ENCODE measurements around the gene RBFOX2.

RBFOX2 gene

DNA sequence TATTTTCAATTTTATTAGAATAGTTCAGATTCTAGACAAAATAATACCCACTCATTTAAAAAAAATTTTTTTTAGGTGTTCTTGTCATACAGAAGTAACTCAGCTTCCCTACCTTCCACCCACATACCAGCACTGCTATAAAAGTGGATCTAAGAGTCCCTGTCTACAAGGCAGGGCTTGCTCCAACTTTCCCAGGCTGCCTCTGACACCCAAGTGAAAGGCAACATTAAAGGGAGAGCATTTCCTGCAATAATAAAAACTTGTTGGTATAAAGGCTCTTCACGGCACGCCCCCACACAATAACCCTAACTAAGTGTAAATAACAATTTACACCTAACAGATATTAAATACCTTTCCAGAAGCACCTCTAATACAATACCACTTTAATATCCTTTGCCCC lies 183.7 kb downstream of the RBFOX2 start:
- TF ChIP-seq, protein P1, sequence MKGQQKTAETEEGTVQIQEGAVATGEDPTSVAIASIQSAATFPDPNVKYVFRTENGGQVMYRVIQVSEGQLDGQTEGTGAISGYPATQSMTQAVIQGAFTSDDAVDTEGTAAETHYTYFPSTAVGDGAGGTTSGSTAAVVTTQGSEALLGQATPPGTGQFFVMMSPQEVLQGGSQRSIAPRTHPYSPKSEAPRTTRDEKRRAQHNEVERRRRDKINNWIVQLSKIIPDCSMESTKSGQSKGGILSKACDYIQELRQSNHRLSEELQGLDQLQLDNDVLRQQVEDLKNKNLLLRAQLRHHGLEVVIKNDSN (IDR thresholded peaks at IDR 0.05) = no peak
- TF ChIP-seq TAF1 (IDR thresholded peaks at IDR 0.05; ENCODE audit: low read depth) = no peak
- TF ChIP-seq FOXM1 (IDR thresholded peaks at IDR 0.05; ENCODE audit: borderline replicate concordance, low read depth) = no peak
- TF ChIP-seq TEAD4 (IDR thresholded peaks at IDR 0.05) = no peak
- no peak for TF ChIP-seq CREB1 (IDR thresholded peaks at IDR 0.05; ENCODE audit: low read depth)
- no peak for TF ChIP-seq RAD21 (IDR thresholded peaks at IDR 0.05; ENCODE audit: low read depth)
- TF ChIP-seq, protein P2, sequence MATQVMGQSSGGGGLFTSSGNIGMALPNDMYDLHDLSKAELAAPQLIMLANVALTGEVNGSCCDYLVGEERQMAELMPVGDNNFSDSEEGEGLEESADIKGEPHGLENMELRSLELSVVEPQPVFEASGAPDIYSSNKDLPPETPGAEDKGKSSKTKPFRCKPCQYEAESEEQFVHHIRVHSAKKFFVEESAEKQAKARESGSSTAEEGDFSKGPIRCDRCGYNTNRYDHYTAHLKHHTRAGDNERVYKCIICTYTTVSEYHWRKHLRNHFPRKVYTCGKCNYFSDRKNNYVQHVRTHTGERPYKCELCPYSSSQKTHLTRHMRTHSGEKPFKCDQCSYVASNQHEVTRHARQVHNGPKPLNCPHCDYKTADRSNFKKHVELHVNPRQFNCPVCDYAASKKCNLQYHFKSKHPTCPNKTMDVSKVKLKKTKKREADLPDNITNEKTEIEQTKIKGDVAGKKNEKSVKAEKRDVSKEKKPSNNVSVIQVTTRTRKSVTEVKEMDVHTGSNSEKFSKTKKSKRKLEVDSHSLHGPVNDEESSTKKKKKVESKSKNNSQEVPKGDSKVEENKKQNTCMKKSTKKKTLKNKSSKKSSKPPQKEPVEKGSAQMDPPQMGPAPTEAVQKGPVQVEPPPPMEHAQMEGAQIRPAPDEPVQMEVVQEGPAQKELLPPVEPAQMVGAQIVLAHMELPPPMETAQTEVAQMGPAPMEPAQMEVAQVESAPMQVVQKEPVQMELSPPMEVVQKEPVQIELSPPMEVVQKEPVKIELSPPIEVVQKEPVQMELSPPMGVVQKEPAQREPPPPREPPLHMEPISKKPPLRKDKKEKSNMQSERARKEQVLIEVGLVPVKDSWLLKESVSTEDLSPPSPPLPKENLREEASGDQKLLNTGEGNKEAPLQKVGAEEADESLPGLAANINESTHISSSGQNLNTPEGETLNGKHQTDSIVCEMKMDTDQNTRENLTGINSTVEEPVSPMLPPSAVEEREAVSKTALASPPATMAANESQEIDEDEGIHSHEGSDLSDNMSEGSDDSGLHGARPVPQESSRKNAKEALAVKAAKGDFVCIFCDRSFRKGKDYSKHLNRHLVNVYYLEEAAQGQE (IDR thresholded peaks at IDR 0.05; ENCODE audit: low read depth) = no peak
- TF ChIP-seq EGR1 (IDR thresholded peaks at IDR 0.05) = no peak
- no peak for TF ChIP-seq EP300 (IDR thresholded peaks at IDR 0.05; ENCODE audit: borderline replicate concordance)
- no peak for TF ChIP-seq CEBPB (IDR thresholded peaks at IDR 0.05)

- TF ChIP-seq RAD21 (IDR thresholded peaks at IDR 0.05; ENCODE audit: low read depth) (peak; percentile 44), YY1 (IDR thresholded peaks at IDR 0.05; ENCODE audit: low read depth) (no peak)
These were observed 185.7 kb downstream of the RBFOX2 start for GRCh38 chr22:35842954-35843353.

GRCh38 chr22:35842519-35842913 lies 186.1 kb downstream of the RBFOX2 start:
- TF ChIP-seq TCF12 (IDR thresholded peaks at IDR 0.05; ENCODE audit: low read depth) (no peak), TEAD4 (IDR thresholded peaks at IDR 0.05) (no peak)

- TF ChIP-seq EGR1 (IDR thresholded peaks at IDR 0.05) = no peak
These were observed 186.6 kb downstream of the RBFOX2 start for GRCh38 chr22:35841907-35842518.

DNA sequence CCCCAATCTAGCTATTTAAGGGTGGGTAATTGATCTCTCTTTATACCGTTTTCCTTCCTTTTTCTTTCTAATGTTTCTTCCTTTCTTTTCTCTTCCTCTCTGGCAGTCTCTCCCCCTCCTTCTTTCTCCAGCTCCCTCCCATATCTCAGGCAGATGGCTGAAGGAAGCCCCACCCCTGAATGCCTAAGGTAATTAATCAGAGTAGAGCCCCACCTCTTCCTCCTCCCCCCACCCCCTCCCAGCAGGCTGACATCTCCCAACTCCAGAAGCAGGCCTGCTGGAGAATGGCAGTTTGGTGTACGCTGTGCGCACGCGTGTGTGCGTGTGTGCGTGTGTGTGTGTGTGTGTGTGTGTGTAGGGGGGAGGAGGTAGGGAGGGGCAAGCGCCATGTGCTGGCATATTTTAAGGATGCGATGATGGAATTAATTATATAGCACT lies 188.3 kb downstream of the RBFOX2 start:
- TF ChIP-seq CEBPB (IDR thresholded peaks at IDR 0.05) (no peak), ZBTB7A (IDR thresholded peaks at IDR 0.05; ENCODE audit: low read depth) (no peak), YY1 (IDR thresholded peaks at IDR 0.05; ENCODE audit: low read depth) (peak; percentile 77), EGR1 (IDR thresholded peaks at IDR 0.05) (no peak), MAX (IDR thresholded peaks at IDR 0.05) (peak; percentile 90), NFIC (IDR thresholded peaks at IDR 0.05) (no peak), TAF1 (IDR thresholded peaks at IDR 0.05; ENCODE audit: low read depth) (0 out of 2 replicates have a peak, but pooled peaks have one; percentile 2), TCF12 (IDR thresholded peaks at IDR 0.05; ENCODE audit: low read depth) (no peak), RAD21 (IDR thresholded peaks at IDR 0.05; ENCODE audit: low read depth) (no peak; the same call in 1 of the 2 replicates), CREB1 (IDR thresholded peaks at IDR 0.05; ENCODE audit: low read depth) (no peak), TEAD4 (IDR thresholded peaks at IDR 0.05) (peak; percentile 65; the same call in 1 of the 2 replicates), EP300 (IDR thresholded peaks at IDR 0.05; ENCODE audit: borderline replicate concordance) (no peak), FOXM1 (IDR thresholded peaks at IDR 0.05; ENCODE audit: borderline replicate concordance, low read depth) (no peak)
- TF ChIP-seq, protein P2 (IDR thresholded peaks at IDR 0.05; ENCODE audit: low read depth) = no peak
- TF ChIP-seq, protein P1 (IDR thresholded peaks at IDR 0.05) = peak; percentile 25; the same call in 1 of the 2 replicates

GRCh38 chr22:35839841-35840301 lies 188.8 kb downstream of the RBFOX2 start:
- no peak for TF ChIP-seq EGR1 (IDR thresholded peaks at IDR 0.05)

DNA sequence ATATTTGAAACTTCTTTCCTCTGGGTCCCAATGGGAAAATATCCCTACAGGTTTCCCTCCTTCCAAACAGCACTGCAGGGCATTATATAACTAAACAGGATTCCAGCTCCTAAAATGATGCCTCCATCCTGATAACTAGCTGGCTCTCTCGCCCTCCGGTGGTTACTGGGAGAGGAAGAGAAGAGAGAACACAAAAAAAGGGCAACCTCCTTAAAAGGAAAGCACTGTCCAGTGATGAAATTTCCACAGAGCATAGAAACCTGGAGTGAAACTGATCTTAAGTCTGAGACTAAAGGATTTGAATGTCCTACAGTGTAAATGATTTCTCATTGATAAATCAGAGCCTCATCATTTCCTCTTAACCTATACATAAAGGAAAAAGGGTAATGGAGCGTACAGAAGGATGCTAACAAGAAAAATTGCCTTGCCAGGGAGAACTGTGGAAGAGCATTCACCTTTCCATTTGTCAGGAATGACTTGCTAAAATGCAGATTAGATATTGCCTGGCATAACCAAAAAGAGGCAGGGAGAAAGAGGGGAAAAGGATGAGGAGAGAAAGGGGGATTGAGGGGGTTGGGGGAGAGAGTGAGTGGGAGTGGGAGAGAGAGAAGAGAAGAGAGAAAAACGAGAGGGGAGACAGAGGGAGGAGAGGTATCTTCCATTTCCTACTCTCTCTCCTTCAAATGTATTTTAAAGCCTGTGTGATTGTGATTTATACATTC lies 189.6 kb downstream of the RBFOX2 start:
- TF ChIP-seq TEAD4 (IDR thresholded peaks at IDR 0.05) (no peak), RAD21 (IDR thresholded peaks at IDR 0.05; ENCODE audit: low read depth) (peak; percentile 31; the same call in 1 of the 2 replicates)

Data from Ishikawa (cell line).